AG09309 (cell line): ENCODE results near the gene SCARF1.

Experiments
- DNase-seq: peaks from one replicate; pipeline ENCODE4 v3.0.0-alpha.2; 2010; ENCODE audit warnings: low read depth
- H3K4me3 ChIP-seq: 2 replicates; pipeline ENCODE4 v1.5.1; 2011; ENCODE audit warnings: mild to moderate bottlenecking, low read depth, low read length, moderate library complexity; ENCODE audit not compliant: control insufficient read depth
- CTCF ChIP-seq: IDR thresholded peaks from 2 replicates; pipeline ENCODE4 v1.5.1; 2011; ENCODE audit warnings: mild to moderate bottlenecking, low read depth, low read length, inconsistent platforms; ENCODE audit not compliant: insufficient read depth, control insufficient read depth; ENCODE audit errors: missing control alignments

SCARF1 gene

DNA sequence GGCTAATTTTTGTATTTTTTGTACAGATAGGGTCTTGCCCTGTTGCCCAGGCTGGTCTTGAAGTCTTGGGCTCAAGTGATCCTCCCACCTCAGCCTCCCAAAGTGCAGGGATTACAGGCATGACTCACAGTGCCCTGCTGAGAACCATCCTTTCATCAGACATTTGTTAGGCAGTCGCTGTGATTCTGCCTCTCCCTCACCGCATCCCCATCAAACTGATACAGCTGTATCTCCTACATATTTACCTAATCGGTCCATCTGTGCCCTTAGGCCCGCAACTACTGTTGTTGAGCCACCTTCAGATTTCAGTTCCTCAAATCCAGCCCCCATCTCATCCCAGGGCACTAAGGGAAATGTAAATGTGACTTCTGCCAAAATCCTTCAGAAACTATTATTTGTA lies 14.9 kb downstream of the SCARF1 start:
- no peak for TF ChIP-seq CTCF
- no peak for DNase-seq
- no peak overlapping the region for H3K4me3 ChIP-seq

DNA sequence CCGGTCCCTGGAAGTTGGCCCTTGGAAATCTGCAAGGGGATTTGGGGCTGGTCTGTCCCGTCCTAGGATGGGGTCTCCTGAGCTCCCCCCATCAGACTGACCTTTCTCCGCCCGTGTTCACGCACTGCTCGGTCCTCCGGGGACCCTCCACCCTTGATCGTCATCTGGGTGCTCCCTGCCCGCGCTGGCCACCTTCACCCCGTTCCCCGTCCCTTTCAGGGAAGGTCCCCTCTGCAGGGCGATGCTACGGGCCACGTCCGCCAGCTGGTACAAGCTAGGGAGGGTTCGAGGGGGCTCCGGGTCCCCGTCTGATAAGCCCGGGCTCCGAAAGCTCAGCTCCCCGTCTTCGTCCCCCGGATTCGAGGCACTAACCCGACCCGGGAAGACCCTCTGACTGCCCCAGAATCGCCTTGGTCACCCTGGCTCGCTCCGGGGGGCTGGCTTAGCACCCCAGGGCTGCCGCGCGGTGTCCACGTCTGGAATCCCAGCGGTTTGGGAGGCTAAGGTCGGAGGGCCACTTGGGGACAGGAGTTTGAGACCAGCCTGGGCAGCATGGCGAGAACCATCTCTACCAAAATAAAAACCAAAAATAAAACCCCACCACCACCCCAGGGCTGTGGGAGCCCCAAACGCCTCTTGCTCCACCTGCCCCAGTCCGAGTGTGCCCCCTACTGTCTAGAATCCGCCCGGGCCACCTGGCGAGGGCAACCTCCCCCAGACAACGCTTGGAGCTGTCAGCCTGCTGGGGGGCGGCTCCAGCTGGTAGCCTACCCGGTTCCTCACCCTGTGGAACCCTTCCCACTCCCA lies 15.8 kb downstream of the SCARF1 start:
- no peak for DNase-seq
- H3K4me3 ChIP-seq, result peak overlapping the region; percentile 53
- peak; percentile 74 for TF ChIP-seq CTCF

DNA sequence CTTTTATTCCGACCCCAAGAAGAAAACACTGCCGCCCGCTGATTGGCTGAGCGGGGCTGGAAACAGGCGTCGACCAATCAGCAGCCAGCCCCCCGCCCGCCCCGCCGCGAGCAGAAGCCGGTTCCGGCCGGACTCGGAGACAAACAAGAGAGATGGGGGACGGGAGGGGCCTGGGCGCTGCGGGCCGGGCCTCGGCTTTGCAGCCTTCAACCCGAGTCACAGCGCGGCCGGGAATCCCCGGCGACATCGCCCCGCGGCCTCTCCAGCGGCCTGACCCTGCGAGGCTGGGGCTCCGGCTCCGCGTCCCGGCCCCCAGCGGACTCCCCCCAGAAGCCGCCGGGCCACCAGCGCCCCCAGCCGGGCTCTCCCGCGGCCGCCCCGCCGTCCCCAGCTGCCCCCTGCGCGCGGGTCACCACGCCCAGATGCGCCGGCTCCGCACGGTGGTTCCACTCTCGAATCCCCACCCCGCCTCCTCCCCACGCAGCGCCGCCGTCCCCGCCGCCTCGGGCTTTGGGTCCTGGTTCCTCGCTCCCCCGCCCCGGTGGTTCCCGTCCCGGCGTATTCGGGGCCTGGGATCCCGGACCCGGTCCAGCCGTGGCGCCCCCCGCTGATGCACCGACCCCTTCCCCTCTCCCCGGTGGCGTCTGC lies 16.6 kb downstream of the SCARF1 start:
- DNase-seq, result peak; percentile 61
- peak overlapping the region; percentile 53 for H3K4me3 ChIP-seq
- no peak for TF ChIP-seq CTCF

- TF ChIP-seq CTCF, result no peak
- no peak for DNase-seq
- peak within 1 kb of the TSS; percentile 53 for H3K4me3 ChIP-seq
Measured at GRCh38 chr17:1627982-1628855, 17.3 kb downstream of the SCARF1 start, which contains the start of gene SLC43A2. Gene SLC43A2, minus strand, starts transcription at chr17:1628834. Its CDS starts 960 bp downstream, at chr17:1627874.

- H3K4me3 ChIP-seq, result peak overlapping the region; percentile 53
- no peak for DNase-seq
- TF ChIP-seq CTCF, result no peak
Measured at GRCh38 chr17:1627182-1627981, 18.1 kb downstream of the SCARF1 start.
